PC-3 (cell line): ENCODE measurements around the gene PKM.

Source experiments
- EZH2 ChIP-seq: fragments of 300-600 bp; sonication (generic); IDR thresholded peaks from one replicate; pipeline ENCODE4 v1.6.1; 2017; ENCODE audit warnings: antibody characterized with exemption, mild to moderate bottlenecking, low read length; ENCODE audit not compliant: unreplicated experiment
- EZH2phosphoT487 ChIP-seq: fragments of 300-600 bp; sonication (generic); IDR thresholded peaks from 2 replicates; pipeline ENCODE4 v1.6.1; 2018; ENCODE audit warnings: mild to moderate bottlenecking, antibody characterized with exemption, low read length, borderline replicate concordance
- TF ChIP-seq, protein P1 (sequence below): fragments of 300-600 bp; sonication (generic); conservative IDR thresholded peaks from 2 replicates; pipeline ENCODE4 v1.5.1; 2017; ENCODE audit warnings: antibody characterized with exemption, low read depth, mild to moderate bottlenecking, low read length

GRCh38 chr15:72182244-72182643 is 48.7 kb downstream of the PKM start:
- TF ChIP-seq, protein P1, sequence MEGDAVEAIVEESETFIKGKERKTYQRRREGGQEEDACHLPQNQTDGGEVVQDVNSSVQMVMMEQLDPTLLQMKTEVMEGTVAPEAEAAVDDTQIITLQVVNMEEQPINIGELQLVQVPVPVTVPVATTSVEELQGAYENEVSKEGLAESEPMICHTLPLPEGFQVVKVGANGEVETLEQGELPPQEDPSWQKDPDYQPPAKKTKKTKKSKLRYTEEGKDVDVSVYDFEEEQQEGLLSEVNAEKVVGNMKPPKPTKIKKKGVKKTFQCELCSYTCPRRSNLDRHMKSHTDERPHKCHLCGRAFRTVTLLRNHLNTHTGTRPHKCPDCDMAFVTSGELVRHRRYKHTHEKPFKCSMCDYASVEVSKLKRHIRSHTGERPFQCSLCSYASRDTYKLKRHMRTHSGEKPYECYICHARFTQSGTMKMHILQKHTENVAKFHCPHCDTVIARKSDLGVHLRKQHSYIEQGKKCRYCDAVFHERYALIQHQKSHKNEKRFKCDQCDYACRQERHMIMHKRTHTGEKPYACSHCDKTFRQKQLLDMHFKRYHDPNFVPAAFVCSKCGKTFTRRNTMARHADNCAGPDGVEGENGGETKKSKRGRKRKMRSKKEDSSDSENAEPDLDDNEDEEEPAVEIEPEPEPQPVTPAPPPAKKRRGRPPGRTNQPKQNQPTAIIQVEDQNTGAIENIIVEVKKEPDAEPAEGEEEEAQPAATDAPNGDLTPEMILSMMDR: no peak
- TF ChIP-seq EZH2phosphoT487 (no peak), EZH2 (no peak)
